H1 (cell line): Measurements from ENCODE around the gene ART5. TPM values are rescaled to one million over a fixed set of nuclear protein-coding genes. Genes with fewer than 3 reads are reported as not detected.

Experiments used
- CTCF ChIA-PET: fragments of 300-600 bp; sonication (Branson Sonifier 250); formaldehyde crosslinking; loops from one replicate; lab custom pipeline; 2021; ENCODE audit not compliant: partially characterized antibody; lab: Charles Lee
- POLR2A ChIA-PET: fragments of 300-600 bp; sonication (Branson Sonifier 250); formaldehyde crosslinking; loops from one replicate; lab custom pipeline; 2021; ENCODE audit warnings: inconsistent platforms; ENCODE audit not compliant: partially characterized antibody; lab: Charles Lee
- DNase-seq, 2 experiments: peaks; one replicate each; pipeline versions ENCODE4 v3.0.0 to v3.0.0-alpha.2; 2010 to 2022; ENCODE audit warnings: low spot score in 2 of 2, low read depth in 1 of 2, mixed read lengths in 1 of 2
- FAIRE-seq: peaks from 2 replicates; lab custom pipeline; 2011; peaks lifted over from hg19 to GRCh38; lab: Jason Lieb, UNC
- H2AFZ ChIP-seq: 2 replicates; pipeline ENCODE4 v1.8.1; 2012; ENCODE audit warnings: low read length, inconsistent platforms
- H2AK5ac ChIP-seq: 2 replicates; pipeline ENCODE4 v1.6.1; 2013; ENCODE audit warnings: low read depth, low read length
- H2BK120ac ChIP-seq: replicated peaks from 2 replicates; pipeline ENCODE3; 2013; ENCODE audit warnings: low read depth, low read length, inconsistent platforms
- H2BK12ac ChIP-seq: 2 replicates; pipeline ENCODE4 v1.6.1; 2013; ENCODE audit warnings: low read depth, low read length
- H2BK15ac ChIP-seq: 2 replicates; pipeline ENCODE4 v1.6.1; 2013; ENCODE audit warnings: low read length
- H2BK20ac ChIP-seq: 2 replicates; pipeline ENCODE4 v1.6.1; 2013; ENCODE audit warnings: low read length
- H2BK5ac ChIP-seq: 2 replicates; pipeline ENCODE4 v1.6.1; 2013; ENCODE audit warnings: low read depth, low read length
- H3K14ac ChIP-seq: 2 replicates; pipeline ENCODE4 v1.6.1; 2013; ENCODE audit warnings: inconsistent platforms; ENCODE audit not compliant: insufficient read length
- H3K18ac ChIP-seq: 2 replicates; pipeline ENCODE4 v1.6.1; 2013; ENCODE audit warnings: low read length; ENCODE audit errors: extremely low read depth
- H3K23ac ChIP-seq: 2 replicates; pipeline ENCODE4 v1.6.1; 2013; ENCODE audit warnings: inconsistent platforms; ENCODE audit not compliant: insufficient read length
- H3K23me2 ChIP-seq: 2 replicates; pipeline ENCODE4 v1.6.1; 2013; ENCODE audit warnings: low read depth, low read length
- H3K27ac ChIP-seq: 2 replicates; pipeline ENCODE4 v1.6.1; 2011; ENCODE audit warnings: low read depth, low read length, inconsistent platforms
- H3K27me3 ChIP-seq, 4 experiments: replicated peaks in 1 of 4; 1 replicate in 1 of 4; 2 replicates in 3 of 4; pipeline versions ENCODE4 v1.6.1 to v1.8.1; 2011 to 2013; ENCODE audit warnings: low read length in 3 of 4, mild to moderate bottlenecking in 3 of 4, inconsistent platforms in 2 of 4, mixed read lengths in 2 of 4, moderate library complexity in 1 of 4; ENCODE audit not compliant: control insufficient read depth in 3 of 4, insufficient read depth in 3 of 4; ENCODE audit errors: extremely low read depth in 1 of 4
- H3K36me3 ChIP-seq, 4 experiments: 2 replicates each; pipeline versions ENCODE4 v1.6.1 to v1.8.1; 2011 to 2013; ENCODE audit warnings: mild to moderate bottlenecking in 4 of 4, low read length in 3 of 4, moderate library complexity in 2 of 4, control low read depth in 1 of 4, inconsistent platforms in 1 of 4; ENCODE audit not compliant: insufficient read depth in 4 of 4, control insufficient read depth in 2 of 4
- H3K4ac ChIP-seq: replicated peaks from 2 replicates; pipeline ENCODE3; 2013; ENCODE audit warnings: low read length, low read depth, mixed read lengths, inconsistent platforms; ENCODE audit not compliant: insufficient read length
- H3K4me1 ChIP-seq, 4 experiments: replicated peaks in 1 of 4; 1 replicate in 1 of 4; 2 replicates in 3 of 4; pipeline versions ENCODE4 v1.6.1 to v1.8.1; 2011 to 2013; ENCODE audit warnings: low read length in 3 of 4, inconsistent platforms in 2 of 4, mixed read lengths in 1 of 4; ENCODE audit not compliant: insufficient read depth in 4 of 4, control insufficient read depth in 3 of 4
- H3K4me2 ChIP-seq, 2 experiments: 2 replicates each; pipeline versions ENCODE4 v1.6.1 to v1.8.1; 2011 to 2013; ENCODE audit warnings: low read depth in 2 of 2, low read length in 2 of 2, control low read depth in 1 of 2, inconsistent platforms in 1 of 2, mild to moderate bottlenecking in 1 of 2; ENCODE audit not compliant: insufficient read depth in 1 of 2
- H3K4me3 ChIP-seq, 4 experiments: fragments of 200-600, 300-600 bp in 1 of 4; sonication (generic), shearing (Covaris generic), sonication (Bioruptor Twin) in 1 of 4; 2 replicates each; pipeline versions ENCODE4 v1.5.1 to v1.8.1; 2011 to 2016; ENCODE audit warnings: low read length in 4 of 4, low read depth in 3 of 4, control low read depth in 2 of 4, inconsistent platforms in 2 of 4, mild to moderate bottlenecking in 2 of 4, mixed read lengths in 1 of 4, moderate library complexity in 1 of 4; ENCODE audit not compliant: insufficient read depth in 2 of 4; ENCODE audit errors: extremely low read depth in 1 of 4
- H3K56ac ChIP-seq: replicated peaks from 2 replicates; pipeline ENCODE3; 2013; ENCODE audit warnings: low read depth, mild to moderate bottlenecking, mixed read lengths, low read length, inconsistent platforms; ENCODE audit not compliant: insufficient read length
- H3K79me1 ChIP-seq: 2 replicates; pipeline ENCODE4 v1.6.1; 2013; ENCODE audit warnings: low read depth, low read length, control low read depth
- H3K79me2 ChIP-seq, 2 experiments: 2 replicates each; pipeline versions ENCODE4 v1.6.1 to v1.8.1; 2012 to 2013; ENCODE audit warnings: low read length in 2 of 2, mild to moderate bottlenecking in 2 of 2, inconsistent platforms in 1 of 2; ENCODE audit not compliant: insufficient read depth in 2 of 2, control insufficient read depth in 1 of 2
- H3K9ac ChIP-seq, 4 experiments: replicated peaks in 1 of 4; 1 replicate in 1 of 4; 2 replicates in 3 of 4; pipeline versions ENCODE4 v1.6.1 to v1.8.1; 2011 to 2013; ENCODE audit warnings: low read depth in 3 of 4, low read length in 3 of 4, control low read depth in 2 of 4, mild to moderate bottlenecking in 2 of 4, moderate library complexity in 2 of 4, inconsistent platforms in 1 of 4; ENCODE audit errors: extremely low read depth in 1 of 4
- H3K9me3 ChIP-seq, 2 experiments: 2 replicates each; pipeline versions ENCODE4 v1.6.1 to v1.8.1; 2012 to 2013; ENCODE audit warnings: mild to moderate bottlenecking in 2 of 2, moderate library complexity in 2 of 2, control low read depth in 1 of 2, inconsistent platforms in 1 of 2, low read depth in 1 of 2, low read length in 1 of 2, mixed read lengths in 1 of 2; ENCODE audit not compliant: insufficient read depth in 2 of 2
- H4K20me1 ChIP-seq, 2 experiments: replicated peaks in 1 of 2; 2 replicates each; pipeline versions ENCODE3 to v1.8.1; 2011 to 2013; ENCODE audit warnings: inconsistent platforms in 2 of 2, low read length in 2 of 2, mild to moderate bottlenecking in 1 of 2; ENCODE audit not compliant: insufficient read depth in 2 of 2, control insufficient read depth in 1 of 2
- H4K5ac ChIP-seq: 2 replicates; pipeline ENCODE4 v1.6.1; 2013; ENCODE audit warnings: low read length, low read depth, mixed read lengths, inconsistent platforms; ENCODE audit not compliant: insufficient read length
- H4K8ac ChIP-seq: 2 replicates; pipeline ENCODE4 v1.8.0; 2013; ENCODE audit warnings: mild to moderate bottlenecking, moderate library complexity, low read length, inconsistent platforms; ENCODE audit not compliant: insufficient read depth; ENCODE audit errors: extremely low read depth
- H4K91ac ChIP-seq: replicated peaks from 2 replicates; pipeline ENCODE3; 2013; ENCODE audit warnings: low read length, mixed read lengths, inconsistent platforms; ENCODE audit not compliant: insufficient read length
- ATF2 ChIP-seq: IDR thresholded peaks from 2 replicates; pipeline ENCODE4 v1.6.1; 2012; ENCODE audit warnings: low read length, inconsistent platforms
- BACH1 ChIP-seq: IDR thresholded peaks from 2 replicates; pipeline ENCODE4 v1.6.1; 2012; ENCODE audit warnings: low read length, improper control_type of control experiment
- CEBPB ChIP-seq: IDR thresholded peaks from 2 replicates; pipeline ENCODE4 v1.6.1; 2012; ENCODE audit warnings: low read depth, low read length
- EZH2 ChIP-seq: fragments of 200-600 bp; sonication (generic); IDR thresholded peaks from 2 replicates; pipeline ENCODE4 v1.7.1; 2012; ENCODE audit warnings: low read depth, mild to moderate bottlenecking, moderate library complexity, low read length, inconsistent platforms; ENCODE audit not compliant: severe bottlenecking
- FOSL1 ChIP-seq: IDR thresholded peaks from 2 replicates; pipeline ENCODE4 v1.6.1; 2011; ENCODE audit warnings: mild to moderate bottlenecking, low read depth, low read length, moderate library complexity; ENCODE audit not compliant: insufficient read depth
- SIRT6 ChIP-seq: IDR thresholded peaks from one replicate; pipeline ENCODE4 v1.7.1; 2012; ENCODE audit warnings: low read length, inconsistent platforms
- SP1 ChIP-seq: IDR thresholded peaks from 2 replicates; pipeline ENCODE4 v1.6.1; 2011; ENCODE audit warnings: low read depth, low read length
- SUZ12 ChIP-seq: fragments of 200-600 bp; sonication (generic); IDR thresholded peaks from 2 replicates; pipeline ENCODE4 v1.6.1; 2012; ENCODE audit warnings: mild to moderate bottlenecking, inconsistent platforms, low read length, moderate library complexity, mixed read lengths
- USF2 ChIP-seq: IDR thresholded peaks from 2 replicates; pipeline ENCODE4 v1.6.1; 2011; ENCODE audit warnings: low read length, improper control_type of control experiment
- WGBS, 2 experiments: shearing (Covaris generic) in 1 of 2; methylation state at CpG; one replicate each; pipeline versions ENCODE4 v1.1.6 to v1.1.7; 2013 to 2015; ENCODE audit warnings: low lambda C conversion rate in 2 of 2, mixed read lengths in 2 of 2, inconsistent platforms in 1 of 2, low coverage in 1 of 2, missing lambda C conversion rate in 1 of 2; ENCODE audit not compliant: insufficient replicate concordance in 2 of 2, insufficient coverage in 1 of 2, insufficient read length in 1 of 2; ENCODE audit errors: extremely low coverage in 1 of 2, missing lambda C conversion rate in 1 of 2; 5-methylcytosine and 5-hydroxymethylcytosine counted together
- polyA plus RNA-seq, 7 experiments: library from polyadenylated mRNA; depleted of rRNA in 3 of 7; stranded (reverse) in 5 of 7; unstranded in 2 of 7; fragments of >200 nt in 5 of 7; fragments of 200-250 nt in 2 of 7; gene quantifications; 1 replicate in 5 of 7; 2 replicates in 1 of 7; 4 replicates in 1 of 7; pipeline versions ENCODE4 v1.2.1 to v1.2.3, GENCODE V29; 2011 to 2013; ENCODE audit warnings: missing spikeins in 2 of 7, mixed read lengths in 2 of 7
- total RNA-seq: library from RNA; stranded (reverse); fragmentation: NEBNext Ultra II Directional; extraction: Animal tissue kit (Norgen Biotek cat#: 25700); gene quantifications from 2 replicates; pipeline ENCODE4 v1.2.1, GENCODE V29; 2021

The ART5 gene
- total and polyA plus RNA-seq, 2 of the 8 experiments (the other 6 are each of a cell fraction or from before 2014, with no cell fraction given) = 6.0 to 7.5 TPM

GRCh38 chr11:3638513-3638912, 3.3 kb downstream of the ART5 start:
- no peaks in the 10 kb centered on the region for H3K79me1 ChIP-seq
- FAIRE-seq = no peak
- no peaks in the 10 kb centered on the region for H3K9me3 ChIP-seq
- H3K27me3 ChIP-seq = peaks cover 0 to 6% (median 0%) of the 10 kb centered on the region in 4 experiments; a peak in 4 of 7 replicates
- no peak overlapping the region for H2BK12ac ChIP-seq
- H2AK5ac ChIP-seq = no peak overlapping the region
- H2BK120ac ChIP-seq = no peak overlapping the region
- no peaks in the 10 kb centered on the region for H4K20me1 ChIP-seq
- POLR2A ChIA-PET = interaction anchor here (0.6 to 1.4 kb wide), 4 partner anchors 9 to 260 kb away, joined by 3 to 5 read pairs (median 3); partner anchors contain the start of gene ZNF195
- CTCF ChIA-PET = interaction anchor here (1.3 to 2.4 kb wide), 2 partner anchors 12 to 24 kb away, joined by 5 to 6 read pairs; no protein-coding TSS in a partner anchor
- H2BK15ac ChIP-seq = no peak overlapping the region
- H3K56ac ChIP-seq = no peak overlapping the region
- H3K36me3 ChIP-seq = no peaks in the 10 kb centered on the region
- H2BK20ac ChIP-seq = no peak overlapping the region
- no peak overlapping the region for H4K91ac ChIP-seq
- no peaks in the 10 kb centered on the region for H3K79me2 ChIP-seq
- H2AFZ ChIP-seq = no peak overlapping the region
- H3K4me1 ChIP-seq = peaks cover 0 to 10% (median 1%) of the 10 kb centered on the region in 4 experiments; a peak in 4 of 7 replicates
- H3K14ac ChIP-seq = no peak overlapping the region
- no peak overlapping the region for H3K4ac ChIP-seq
- no peak overlapping the region for H4K5ac ChIP-seq
- no peak overlapping the region for H3K23ac ChIP-seq
- H3K9ac ChIP-seq = no peak overlapping the region
- DNase-seq = no peak
- H3K4me3 ChIP-seq = no peak overlapping the region
- H3K27ac ChIP-seq = no peak overlapping the region
- no peak overlapping the region for H2BK5ac ChIP-seq
- WGBS, 2 experiments = 75% methylated on average over 4 of the region's 5 CpGs; no CpG with 5 or more reads in 1 of the 2 experiments
- no peak overlapping the region for H3K18ac ChIP-seq
- peaks cover 15% of the 10 kb centered on the region; the same call in 1 of the 2 replicates for H3K23me2 ChIP-seq
- no peak overlapping the region for H4K8ac ChIP-seq
- H3K4me2 ChIP-seq = no peak overlapping the region
- TF ChIP-seq SIRT6 = no peak
- no peak for TF ChIP-seq ATF2
- no peak for TF ChIP-seq SP1
- TF ChIP-seq EZH2 = no peak
- no peak for TF ChIP-seq BACH1
- TF ChIP-seq FOSL1 = no peak
- no peak for TF ChIP-seq CEBPB
- TF ChIP-seq SUZ12 = no peak
- TF ChIP-seq USF2 = no peak
